OCI-LY7 (cell line): ENCODE results near the gene ARRB1.

ENCODE experiments used
- CTCF ChIP-seq: fragments of 200-600 bp; sonication (generic); conservative IDR thresholded peaks from 2 replicates; pipeline ENCODE4 v1.5.1; 2014; ENCODE audit warnings: mild to moderate bottlenecking, antibody characterized with exemption, low read length, moderate library complexity, mixed read lengths
- EZH2phosphoT487 ChIP-seq: fragments of 200-600 bp; sonication (generic); IDR thresholded peaks from 2 replicates; pipeline ENCODE4 v1.6.1; 2018; ENCODE audit warnings: low read depth, borderline replicate concordance, mild to moderate bottlenecking, mixed run types, antibody characterized with exemption, low read length, moderate library complexity, mixed read lengths

- TF ChIP-seq CTCF = no peak
- no peak for TF ChIP-seq EZH2phosphoT487
Observed at GRCh38 chr11:75333807-75334140, 17.7 kb downstream of the ARRB1 start.
